Tibial nerve (tissue), 4 donors: Measurements from ENCODE around the gene SAMD13. TPM values are rescaled to one million over a fixed set of nuclear protein-coding genes. Genes with fewer than 3 reads are reported as not detected.

Experiments
- DNase-seq, 2 donors: peaks; one replicate each; pipeline ENCODE4 v3.0.0-alpha.2; 2019; ENCODE audit warnings: low spot score in 2 of 2
- H3K27ac ChIP-seq, 4 donors: fragments of 200-600 bp; sonication (generic) in 3 of 4; one replicate each; pipeline ENCODE4 v1.5.1; 2017 to 2019; ENCODE audit warnings: mild to moderate bottlenecking in 1 of 4
- H3K27me3 ChIP-seq, 2 donors: fragments of 200-600 bp; sonication (generic) in 1 of 2; one replicate each; pipeline versions ENCODE4 v1.5.1 to v1.6.0; 2017 to 2019
- H3K36me3 ChIP-seq, 3 donors: fragments of 200-600 bp; sonication (generic); one replicate each; pipeline ENCODE4 v1.5.1; 2018 to 2019
- H3K4me1 ChIP-seq, 4 donors: fragments of 200-600 bp; sonication (generic) in 3 of 4; one replicate each; pipeline ENCODE4 v1.5.1; 2017 to 2019
- H3K4me3 ChIP-seq, 4 donors: fragments of 200-600 bp; sonication (generic) in 3 of 4; one replicate each; pipeline ENCODE4 v1.5.1; 2017 to 2019; ENCODE audit warnings: mild to moderate bottlenecking in 1 of 4, moderate library complexity in 1 of 4
- H3K9me3 ChIP-seq, 4 donors: fragments of 200-600 bp; sonication (generic) in 3 of 4; one replicate each; pipeline ENCODE4 v1.5.1; 2017 to 2019
- EP300 ChIP-seq, 2 donors: sonication (generic); formaldehyde crosslinking; IDR thresholded peaks; one replicate each; pipeline ENCODE4 v1.6.1; 2017; ENCODE audit warnings: antibody characterized with exemption in 2 of 2, mild to moderate bottlenecking in 1 of 2
- POLR2A ChIP-seq, 2 donors: fragments of 450-650 bp; IDR thresholded peaks; one replicate each; pipeline ENCODE4 v1.6.1; 2017; ENCODE audit warnings: antibody characterized with exemption in 2 of 2, mild to moderate bottlenecking in 2 of 2, moderate library complexity in 2 of 2
- WGBS, 2 donors: methylation state at CpG; one replicate each; pipeline ENCODE4 v1.1.5; 2018; 5-methylcytosine and 5-hydroxymethylcytosine counted together
- total RNA-seq, 4 donors: library from RNA; depleted of rRNA; stranded (reverse); fragments of >200 nt; gene quantifications; one replicate each; pipeline ENCODE4 v1.1.0, GENCODE V29; 2016
- TF ChIP-seq, protein P1 (sequence below), 5 experiments: fragments of 200-600 bp in 3 of 5; fragments of 450-650 bp in 2 of 5; sonication (generic) in 3 of 5; IDR thresholded peaks; one replicate each; pipeline ENCODE4 v1.5.1; 2016 to 2019; ENCODE audit warnings: antibody characterized with exemption in 5 of 5, mild to moderate bottlenecking in 3 of 5, moderate library complexity in 2 of 5

Gene SAMD13
- total RNA-seq, 4 donors from 2014 or later = 1.0 to 1.5 TPM; not detected in 2

DNA sequence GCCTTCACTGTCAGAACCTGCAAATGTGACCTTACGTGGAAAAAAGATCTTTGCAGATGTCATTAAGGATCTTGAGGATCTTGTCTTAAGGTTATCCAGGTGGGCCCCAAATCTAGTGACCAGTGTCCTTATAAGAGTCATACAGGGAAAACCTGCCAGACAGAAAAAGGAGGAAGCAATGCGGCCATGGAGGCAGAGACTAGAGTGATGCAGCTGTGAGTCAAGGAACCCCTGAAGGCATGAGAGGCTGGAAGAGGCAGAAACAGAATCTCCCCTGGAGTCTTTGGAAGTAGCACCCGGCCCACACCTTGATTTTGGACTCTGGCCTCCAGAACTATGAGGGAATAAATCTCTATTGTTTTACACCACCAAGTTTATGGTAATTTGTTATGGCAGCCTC, 60.3 kb downstream of the SAMD13 start:
- peaks cover 0 to 20% (median 0%) of the 10 kb centered on the region in 4 donors for H3K4me1 ChIP-seq
- DNase-seq = no peak
- 95 to 96% methylated on average over 3 of the region's 3 CpGs for WGBS, 2 donors
- H3K9me3 ChIP-seq = no peaks in the 10 kb centered on the region
- no peak overlapping the region for H3K27ac ChIP-seq
- no peaks in the 10 kb centered on the region for H3K36me3 ChIP-seq
- no peaks in the 10 kb centered on the region for H3K27me3 ChIP-seq
- no peak overlapping the region for H3K4me3 ChIP-seq
- TF ChIP-seq, protein P1, sequence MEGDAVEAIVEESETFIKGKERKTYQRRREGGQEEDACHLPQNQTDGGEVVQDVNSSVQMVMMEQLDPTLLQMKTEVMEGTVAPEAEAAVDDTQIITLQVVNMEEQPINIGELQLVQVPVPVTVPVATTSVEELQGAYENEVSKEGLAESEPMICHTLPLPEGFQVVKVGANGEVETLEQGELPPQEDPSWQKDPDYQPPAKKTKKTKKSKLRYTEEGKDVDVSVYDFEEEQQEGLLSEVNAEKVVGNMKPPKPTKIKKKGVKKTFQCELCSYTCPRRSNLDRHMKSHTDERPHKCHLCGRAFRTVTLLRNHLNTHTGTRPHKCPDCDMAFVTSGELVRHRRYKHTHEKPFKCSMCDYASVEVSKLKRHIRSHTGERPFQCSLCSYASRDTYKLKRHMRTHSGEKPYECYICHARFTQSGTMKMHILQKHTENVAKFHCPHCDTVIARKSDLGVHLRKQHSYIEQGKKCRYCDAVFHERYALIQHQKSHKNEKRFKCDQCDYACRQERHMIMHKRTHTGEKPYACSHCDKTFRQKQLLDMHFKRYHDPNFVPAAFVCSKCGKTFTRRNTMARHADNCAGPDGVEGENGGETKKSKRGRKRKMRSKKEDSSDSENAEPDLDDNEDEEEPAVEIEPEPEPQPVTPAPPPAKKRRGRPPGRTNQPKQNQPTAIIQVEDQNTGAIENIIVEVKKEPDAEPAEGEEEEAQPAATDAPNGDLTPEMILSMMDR (IDR thresholded peaks at IDR 0.05) = no peak
- no peak for TF ChIP-seq POLR2A (IDR thresholded peaks at IDR 0.05)
- no peak for TF ChIP-seq EP300 (IDR thresholded peaks at IDR 0.05)

DNA sequence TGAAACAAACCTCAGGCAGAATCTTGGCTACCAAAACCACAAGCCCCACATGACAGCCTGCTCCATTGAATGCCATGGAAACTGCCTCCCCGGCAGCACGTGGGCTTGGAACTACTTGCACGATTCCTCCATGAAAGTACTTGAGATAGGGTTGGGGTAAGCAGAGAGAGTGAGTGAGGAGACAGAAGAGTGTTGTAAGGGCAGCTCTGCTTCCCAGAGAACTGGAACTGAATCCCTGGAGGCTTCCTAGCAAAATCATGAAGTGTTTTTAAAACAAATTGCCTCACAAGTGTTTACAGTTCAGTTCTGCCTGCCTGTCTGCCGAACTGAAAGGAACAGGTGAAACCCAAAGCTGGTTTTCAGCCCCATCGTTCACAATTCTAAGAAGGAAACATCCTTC, 61.5 kb downstream of the SAMD13 start:
- H3K9me3 ChIP-seq = no peaks in the 10 kb centered on the region
- TF ChIP-seq, protein P1 (IDR thresholded peaks at IDR 0.05) = no peak
- no peak for TF ChIP-seq EP300 (IDR thresholded peaks at IDR 0.05)
- H3K36me3 ChIP-seq = no peaks in the 10 kb centered on the region
- peaks cover 0 to 20% (median 0%) of the 10 kb centered on the region in 4 donors for H3K4me1 ChIP-seq
- no peak overlapping the region for H3K4me3 ChIP-seq
- H3K27ac ChIP-seq = peak overlapping the region in 1 of 4 donors; percentile 32
- no peak for DNase-seq
- WGBS, 2 donors = 51 to 64% methylated on average over 5 of the region's 5 CpGs
- H3K27me3 ChIP-seq = no peaks in the 10 kb centered on the region

DNA sequence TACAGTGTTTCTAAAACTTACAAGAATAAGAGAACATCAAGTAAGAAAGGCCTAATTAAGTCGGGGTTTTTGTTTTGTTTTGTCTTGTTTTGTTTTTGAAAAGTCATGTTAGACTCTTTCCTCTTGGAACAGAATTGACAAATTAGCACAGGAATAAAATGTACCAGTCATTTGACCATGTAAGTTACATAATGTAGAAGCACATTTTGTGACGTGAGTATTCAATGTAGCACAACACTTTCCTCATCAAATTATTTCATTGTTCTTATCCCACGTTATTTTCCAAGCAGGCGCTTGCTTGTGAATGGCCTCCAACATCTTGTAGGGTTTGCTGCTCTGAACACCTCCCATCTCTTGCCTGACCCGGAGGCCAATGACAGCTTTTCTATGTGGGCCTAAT, 62.1 kb downstream of the SAMD13 start:
- no peak overlapping the region for H3K4me3 ChIP-seq
- no peak for DNase-seq
- no peaks in the 10 kb centered on the region for H3K36me3 ChIP-seq
- H3K4me1 ChIP-seq = peaks cover 0 to 20% (median 0%) of the 10 kb centered on the region in 4 donors
- WGBS, 2 donors = 68 to 70% methylated on average over 5 of the region's 5 CpGs
- TF ChIP-seq, protein P1 (IDR thresholded peaks at IDR 0.05) = no peak
- TF ChIP-seq EP300 (IDR thresholded peaks at IDR 0.05) = peak in 1 of 2 donors; percentile 18
- H3K9me3 ChIP-seq = no peaks in the 10 kb centered on the region
- no peaks in the 10 kb centered on the region for H3K27me3 ChIP-seq
- H3K27ac ChIP-seq = peak overlapping the region in 1 of 4 donors; percentile 32

DNA sequence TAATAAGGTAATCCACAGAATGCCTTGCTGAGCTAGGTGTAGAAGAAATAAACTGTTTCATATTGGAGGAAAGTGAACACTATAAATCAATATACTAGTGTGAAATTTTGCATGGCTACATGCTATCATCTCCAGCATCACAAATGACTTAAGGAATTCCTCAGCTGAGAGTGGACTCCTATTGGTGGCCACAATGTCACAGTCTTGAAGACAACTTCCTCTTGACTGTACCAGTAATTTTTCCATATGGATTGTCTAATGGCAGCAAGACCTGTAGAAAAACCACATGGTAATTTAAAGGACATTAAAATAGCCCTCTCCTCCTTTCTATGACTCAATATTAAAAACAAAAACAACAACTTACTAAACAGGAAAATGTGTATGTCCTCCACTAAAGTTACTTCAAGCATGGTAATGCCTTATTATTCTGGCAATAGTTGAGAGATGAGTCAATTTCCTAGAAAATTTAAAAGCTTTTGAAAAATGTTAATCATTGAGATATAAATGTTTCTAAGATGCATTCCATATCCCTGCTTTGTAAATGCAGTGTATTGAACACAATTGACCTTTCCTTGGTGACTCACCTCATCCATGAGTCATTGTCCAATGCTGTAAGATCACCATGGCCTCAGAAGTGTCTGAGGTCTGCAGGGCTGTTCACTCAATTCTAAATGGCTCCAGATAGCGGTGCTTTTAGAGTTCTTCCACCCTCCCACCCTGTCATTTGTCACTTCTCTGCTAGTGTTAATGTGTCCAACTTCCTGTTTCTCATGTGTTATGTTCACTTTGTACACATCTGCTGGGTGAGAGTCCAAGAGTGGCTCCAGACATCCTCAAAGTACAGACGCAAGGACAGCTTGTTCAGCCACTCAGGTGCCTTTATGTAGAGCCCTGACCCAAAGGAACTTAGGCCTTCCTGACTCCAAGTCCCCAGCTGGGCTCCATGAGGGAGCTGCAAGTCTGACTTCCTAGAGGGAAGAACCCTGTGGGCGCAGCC, 64.0 kb downstream of the SAMD13 start:
- no peak for DNase-seq
- 33 to 39% methylated on average over 3 of the region's 3 CpGs for WGBS, 2 donors
- TF ChIP-seq POLR2A (IDR thresholded peaks at IDR 0.05) (no peak), EP300 (IDR thresholded peaks at IDR 0.05) (no peak)
- TF ChIP-seq, protein P1 (IDR thresholded peaks at IDR 0.05) = no peak
- H3K27ac ChIP-seq = peak overlapping the region in 2 of 4 donors; percentile 29
- no peaks in the 10 kb centered on the region for H3K36me3 ChIP-seq
- H3K4me1 ChIP-seq = peaks cover 0 to 20% (median 0%) of the 10 kb centered on the region in 4 donors
- H3K4me3 ChIP-seq = no peak overlapping the region
- no peaks in the 10 kb centered on the region for H3K9me3 ChIP-seq
- no peaks in the 10 kb centered on the region for H3K27me3 ChIP-seq

DNA sequence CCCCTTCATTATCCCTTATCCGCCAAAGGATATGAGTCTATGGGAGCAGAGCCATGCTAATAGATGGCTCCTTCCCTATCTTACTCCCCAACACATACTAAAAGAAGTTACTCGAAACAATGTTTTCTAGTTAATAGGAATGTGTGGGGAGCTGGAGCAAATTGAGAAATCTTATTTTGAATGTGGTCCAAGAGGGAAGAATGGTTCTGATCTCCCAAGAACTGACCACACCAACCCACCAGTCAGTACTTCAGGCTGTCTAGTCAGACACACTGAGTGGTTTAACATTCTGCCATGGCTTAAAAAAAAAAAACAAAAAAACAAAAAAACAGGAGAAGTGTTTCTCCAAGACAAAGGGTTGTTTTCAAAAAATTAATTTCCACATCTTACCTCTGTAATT, 65.3 kb downstream of the SAMD13 start:
- peaks cover 0 to 20% (median 0%) of the 10 kb centered on the region in 4 donors for H3K4me1 ChIP-seq
- H3K4me3 ChIP-seq = no peak overlapping the region
- WGBS, 2 donors = 88 to 89% methylated on average over 2 of the region's 2 CpGs
- no peak for TF ChIP-seq POLR2A (IDR thresholded peaks at IDR 0.05)
- TF ChIP-seq, protein P1 (IDR thresholded peaks at IDR 0.05) = no peak
- TF ChIP-seq EP300 (IDR thresholded peaks at IDR 0.05) = no peak
- H3K27ac ChIP-seq = no peak overlapping the region
- H3K9me3 ChIP-seq = no peaks in the 10 kb centered on the region
- DNase-seq = no peak
- H3K36me3 ChIP-seq = no peaks in the 10 kb centered on the region
- no peaks in the 10 kb centered on the region for H3K27me3 ChIP-seq
